B cell (primary cell): ENCODE measurements around the gene GIPR. TPM values are rescaled to one million over a fixed set of nuclear protein-coding genes. Genes with fewer than 3 reads are reported as not detected.

Source experiments
- ATAC-seq: fragments of 200-7000 bp; cut with Tn5 transposase; one replicate; pipeline ENCODE4 v1.10.0; 2021; ENCODE audit warnings: low read depth, mild to moderate bottlenecking, moderate number of reproducible peaks, moderate library complexity
- CTCF ChIA-PET: fragments of 350-600 bp; sonication (Branson Sonifier 250); formaldehyde crosslinking; loops from one replicate; lab custom pipeline; 2021; ENCODE audit warnings: antibody characterized with exemption, inconsistent platforms; lab: Charles Lee
- POLR2A ChIA-PET: fragments of 350-600 bp; sonication (Branson Sonifier 250); formaldehyde crosslinking; loops from one replicate; lab custom pipeline; 2021; ENCODE audit warnings: antibody characterized with exemption; lab: Charles Lee
- DNase-seq: peaks from one replicate; pipeline ENCODE4 v3.0.0; 2013
- H2AFZ ChIP-seq: 2 replicates; pipeline ENCODE4 v1.6.1; 2012; ENCODE audit warnings: mild to moderate bottlenecking, low read depth, low read length; ENCODE audit not compliant: insufficient read depth, poor library complexity, severe bottlenecking
- H3K27ac ChIP-seq, 2 donors: 1 replicate in 1 of 2; 2 replicates in 1 of 2; pipeline ENCODE4 v1.5.1; 2012 to 2013; ENCODE audit warnings: low read length in 2 of 2, mild to moderate bottlenecking in 2 of 2, moderate library complexity in 1 of 2
- H3K27me3 ChIP-seq, 4 experiments: fragments of 200-600 bp in 1 of 4; sonication (generic) in 1 of 4; replicated peaks in 1 of 4; 1 replicate in 2 of 4; 2 replicates in 2 of 4; pipeline versions ENCODE4 v1.6.1 to v1.7.0; 2013 to 2016; ENCODE audit warnings: low read length in 3 of 4, mild to moderate bottlenecking in 2 of 4, mixed read lengths in 1 of 4, moderate library complexity in 1 of 4; ENCODE audit not compliant: insufficient read depth in 4 of 4, control insufficient read depth in 3 of 4; ENCODE audit errors: control extremely low read depth in 1 of 4
- H3K36me3 ChIP-seq, 2 experiments: replicated peaks in 1 of 2; 1 replicate in 1 of 2; 2 replicates in 1 of 2; pipeline versions ENCODE4 v1.6.1 to v1.7.1; 2013; ENCODE audit warnings: low read length in 1 of 2; ENCODE audit not compliant: insufficient read depth in 2 of 2, control insufficient read depth in 1 of 2; ENCODE audit errors: control extremely low read depth in 1 of 2, extremely low read depth in 1 of 2
- H3K4me1 ChIP-seq, 2 donors: fragments of 200-600 bp in 1 of 2; sonication (generic) in 1 of 2; 1 replicate in 1 of 2; 2 replicates in 1 of 2; pipeline versions ENCODE4 v1.5.1 to v1.6.1; 2013 to 2017; ENCODE audit warnings: low read length in 2 of 2; ENCODE audit not compliant: control insufficient read depth in 2 of 2, insufficient read depth in 2 of 2
- H3K4me2 ChIP-seq: replicated peaks from 2 replicates; pipeline ENCODE3; 2012; ENCODE audit warnings: mild to moderate bottlenecking, low read depth, low read length; ENCODE audit not compliant: poor library complexity, severe bottlenecking
- H3K4me3 ChIP-seq, 5 experiments: fragments of 200-600 bp in 1 of 5; sonication (generic) in 1 of 5; 1 replicate in 3 of 5; 2 replicates in 2 of 5; pipeline versions ENCODE4 v1.5.1 to v1.7.0; 2011 to 2016; ENCODE audit warnings: low read length in 4 of 5, mild to moderate bottlenecking in 4 of 5, low read depth in 2 of 5, control low read depth in 1 of 5, moderate library complexity in 1 of 5; ENCODE audit not compliant: insufficient read depth in 1 of 5; ENCODE audit errors: control extremely low read depth in 1 of 5, extremely low read depth in 1 of 5
- H3K79me2 ChIP-seq: fragments of 200-600 bp; sonication (generic); one replicate; pipeline ENCODE4 v1.6.0; 2016; ENCODE audit warnings: low read length; ENCODE audit not compliant: control insufficient read depth, insufficient read depth
- H3K9ac ChIP-seq: fragments of 200-600 bp; sonication (generic); 2 replicates; pipeline ENCODE4 v1.6.1; 2017; ENCODE audit warnings: mild to moderate bottlenecking, low read length, moderate library complexity
- H3K9me3 ChIP-seq, 3 donors: one replicate each; pipeline versions ENCODE4 v1.6.1 to v1.7.1; 2013; ENCODE audit warnings: low read length in 2 of 3; ENCODE audit not compliant: control insufficient read depth in 2 of 3, insufficient read depth in 1 of 3; ENCODE audit errors: control extremely low read depth in 1 of 3
- H4K20me1 ChIP-seq: 2 replicates; pipeline ENCODE4 v1.6.0; 2012; ENCODE audit warnings: mild to moderate bottlenecking, low read length; ENCODE audit not compliant: insufficient read depth, control insufficient read depth, poor library complexity, severe bottlenecking
- H3K27ac Mint-ChIP-seq: one replicate; pipeline ENCODE4 v1.8.0; 2021; ENCODE audit warnings: mixed read lengths
- H3K27me3 Mint-ChIP-seq: one replicate; pipeline ENCODE4 v1.8.0; 2021; ENCODE audit warnings: mixed read lengths
- H3K4me1 Mint-ChIP-seq: one replicate; pipeline ENCODE4 v1.8.0; 2021; ENCODE audit warnings: mixed read lengths
- H3K4me3 Mint-ChIP-seq: one replicate; pipeline ENCODE4 v1.8.0; 2021; ENCODE audit warnings: mixed read lengths
- H3K9me3 Mint-ChIP-seq: one replicate; pipeline ENCODE4 v1.8.0; 2022; ENCODE audit warnings: mixed read lengths; ENCODE audit not compliant: insufficient read depth
- EZH2 ChIP-seq: IDR thresholded peaks from 2 replicates; pipeline ENCODE4 v1.6.1; 2012; ENCODE audit warnings: borderline replicate concordance, low read depth, mild to moderate bottlenecking, moderate library complexity, low read length; ENCODE audit not compliant: insufficient read depth, poor library complexity, severe bottlenecking
- WGBS: methylation state at CpG from one replicate; pipeline ENCODE4 v1.1.5; 2013; ENCODE audit warnings: missing lambda C conversion rate; ENCODE audit not compliant: insufficient coverage; 5-methylcytosine and 5-hydroxymethylcytosine counted together
- intact Hi-C: fragments of 100-400 bp; cut with micrococcal nuclease; formaldehyde crosslinking; loops from one replicate; pipeline ENCODE4 v1.10.0; 2022
- polyA plus RNA-seq: library from polyadenylated mRNA; depleted of rRNA; stranded (reverse); fragments of >200 nt; gene quantifications from 2 replicates; pipeline ENCODE4 v1.2.3, GENCODE V29; 2012
- total RNA-seq, 2 donors: library from RNA; stranded (reverse); fragments of 120-200 nt in 1 of 2; gene quantifications; 1 replicate in 1 of 2; 2 replicates in 1 of 2; pipeline versions ENCODE4 v1.2.3 to v1.2.4, GENCODE V29; 2013 to 2022
- TF ChIP-seq, protein P1 (sequence below): fragments of 200-600 bp; IDR thresholded peaks from one replicate; pipeline ENCODE4 v1.8.0; 2022; ENCODE audit warnings: antibody characterized with exemption, mild to moderate bottlenecking

GIPR gene
- total and polyA plus RNA-seq, 2 donors (not counting 1 experiment from before 2014, with no cell fraction given): 0.43 to 2.3 TPM

DNA sequence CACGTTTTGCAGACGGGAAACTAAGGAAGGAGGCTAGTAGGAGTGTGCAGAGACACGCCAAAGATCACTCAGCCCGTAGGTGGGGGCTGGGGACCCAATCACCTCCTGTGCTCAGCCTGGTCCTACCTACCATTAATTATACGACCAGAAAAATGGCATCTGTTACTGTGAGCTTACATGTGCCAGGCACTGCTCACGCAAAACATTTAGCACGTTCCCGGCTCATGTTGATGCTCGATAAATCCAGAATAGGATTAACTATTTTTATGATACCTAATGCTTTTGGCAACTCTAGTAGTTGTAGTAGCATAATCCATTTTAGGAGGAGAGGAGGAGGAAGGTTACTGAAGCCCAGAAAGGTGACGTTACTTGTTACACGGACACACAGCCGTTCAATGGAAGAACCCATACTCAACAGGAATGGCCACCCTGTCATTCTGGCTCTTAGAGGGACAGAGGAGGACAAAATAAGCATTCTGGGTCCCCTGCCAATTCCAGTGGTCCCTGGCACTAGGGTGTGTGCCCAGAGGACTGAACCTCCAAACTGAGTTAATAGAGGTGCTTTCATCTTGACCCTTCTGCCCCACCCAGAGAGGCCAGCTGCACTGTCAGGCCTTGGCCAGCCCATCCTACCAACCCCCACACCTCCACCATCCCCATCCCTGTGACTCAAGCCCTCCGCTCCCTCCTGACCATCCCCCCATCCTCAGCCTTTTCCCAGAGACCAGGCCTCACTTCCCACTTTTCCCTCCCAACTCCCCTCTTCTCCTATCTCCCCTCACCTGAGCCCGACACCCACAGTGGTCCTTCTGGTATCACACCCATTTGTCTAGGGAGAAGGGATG, 23.9 kb upstream of the GIPR start:
- ChIA-PET CTCF (interaction anchor here (1.0 to 5.9 kb wide), 9 partner anchors 10 to 205 kb away, joined by 3 to 60 read pairs (median 6); partner anchors contain the start of genes QPCTL and SNRPD2), POLR2A (interaction anchor here (0.7 kb wide), 1 partner anchor 244 kb away, joined by 3 read pairs; no protein-coding TSS in a partner anchor)
- Histone ChIP-seq H2AFZ (no peak overlapping the region), H3K27me3 (peaks cover 0 to 13% (median 5%) of the 10 kb centered on the region in 4 experiments), H3K79me2 (peaks cover 2% of the 10 kb centered on the region), H3K36me3 (no peaks in the 10 kb centered on the region), H3K27ac (no peak overlapping the region), H3K4me1 (peaks cover 33 to 59% of the 10 kb centered on the region in 2 donors), H3K9ac (no peak overlapping the region), H3K4me3 (no peak overlapping the region), H3K4me2 (peak overlapping the region; percentile 98), H3K9me3 (peaks cover 0 to 3% (median 0%) of the 10 kb centered on the region in 3 donors), H4K20me1 (no peaks in the 10 kb centered on the region)
- H3K27ac Mint-ChIP-seq: no peak overlapping the region
- DNase-seq: peak; percentile 49
- no peak overlapping the region for H3K4me3 Mint-ChIP-seq
- H3K27me3 Mint-ChIP-seq: peaks cover 6% of the 10 kb centered on the region
- intact Hi-C loops: loop anchor here (1.0 to 5.0 kb wide), 7 partner anchors 37 to 217 kb away; partner anchors contain the start of gene QPCTL
- WGBS: 49% methylated on average over 6 of the region's 14 CpGs
- TF ChIP-seq, protein P1, sequence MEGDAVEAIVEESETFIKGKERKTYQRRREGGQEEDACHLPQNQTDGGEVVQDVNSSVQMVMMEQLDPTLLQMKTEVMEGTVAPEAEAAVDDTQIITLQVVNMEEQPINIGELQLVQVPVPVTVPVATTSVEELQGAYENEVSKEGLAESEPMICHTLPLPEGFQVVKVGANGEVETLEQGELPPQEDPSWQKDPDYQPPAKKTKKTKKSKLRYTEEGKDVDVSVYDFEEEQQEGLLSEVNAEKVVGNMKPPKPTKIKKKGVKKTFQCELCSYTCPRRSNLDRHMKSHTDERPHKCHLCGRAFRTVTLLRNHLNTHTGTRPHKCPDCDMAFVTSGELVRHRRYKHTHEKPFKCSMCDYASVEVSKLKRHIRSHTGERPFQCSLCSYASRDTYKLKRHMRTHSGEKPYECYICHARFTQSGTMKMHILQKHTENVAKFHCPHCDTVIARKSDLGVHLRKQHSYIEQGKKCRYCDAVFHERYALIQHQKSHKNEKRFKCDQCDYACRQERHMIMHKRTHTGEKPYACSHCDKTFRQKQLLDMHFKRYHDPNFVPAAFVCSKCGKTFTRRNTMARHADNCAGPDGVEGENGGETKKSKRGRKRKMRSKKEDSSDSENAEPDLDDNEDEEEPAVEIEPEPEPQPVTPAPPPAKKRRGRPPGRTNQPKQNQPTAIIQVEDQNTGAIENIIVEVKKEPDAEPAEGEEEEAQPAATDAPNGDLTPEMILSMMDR: no peak
- no peak for TF ChIP-seq EZH2
- peaks cover 3% of the 10 kb centered on the region for H3K9me3 Mint-ChIP-seq
- peaks cover 45% of the 10 kb centered on the region for H3K4me1 Mint-ChIP-seq
- no peak for ATAC-seq
